ENCODE data around the gene LRRC74B. TPM values are rescaled to one million over a fixed set of nuclear protein-coding genes. Genes with fewer than 3 reads are reported as not detected.
A peak's percentile ranks its signal among the peaks of the same experiment; 100 is the strongest.

LRRC74B gene
- total and polyA plus RNA-seq, 2 donors (not counting 1 experiment from before 2014, with no cell fraction given): not detected

- DNase-seq (ENCODE audit: low read depth in 2 of 2): no peak
- Histone ChIP-seq H3K27me3 (ENCODE audit: control insufficient read depth, insufficient read depth, low read length) (no peaks in the 10 kb centered on the region), H3K9ac (ENCODE audit: insufficient read depth, low read length) (no peak overlapping the region), H3K4me2 (ENCODE audit: extremely low read depth, insufficient read depth, low read length) (no peak overlapping the region), H3K79me2 (ENCODE audit: control insufficient read depth, insufficient read depth, low read length) (no peaks in the 10 kb centered on the region), H3K4me1 (ENCODE audit: control insufficient read depth, extremely low read depth, insufficient read depth, low read length) (peaks cover 8% of the 10 kb centered on the region), H3K4me3 (replicated peaks in 1 of 4; ENCODE audit: control extremely low read depth in 1 of 4, insufficient read depth in 1 of 4, low read depth in 3 of 4, low read length in 4 of 4) (no peak overlapping the region), H3K27ac (ENCODE audit: insufficient read depth, low read length) (no peak overlapping the region), H4K20me1 (ENCODE audit: control insufficient read depth, extremely low read depth, insufficient read depth, low read length) (no peaks in the 10 kb centered on the region), H3K36me3 (ENCODE audit: control insufficient read depth, insufficient read depth, low read length) (no peaks in the 10 kb centered on the region), H2AFZ (ENCODE audit: low read length) (no peak overlapping the region), H3K9me3 (ENCODE audit: control insufficient read depth, insufficient read depth, low read depth, low read length) (no peaks in the 10 kb centered on the region)
- TF ChIP-seq EZH2 (IDR thresholded peaks at IDR 0.05; ENCODE audit: low read length, missing control alignments): no peak
- TF ChIP-seq, protein P1, sequence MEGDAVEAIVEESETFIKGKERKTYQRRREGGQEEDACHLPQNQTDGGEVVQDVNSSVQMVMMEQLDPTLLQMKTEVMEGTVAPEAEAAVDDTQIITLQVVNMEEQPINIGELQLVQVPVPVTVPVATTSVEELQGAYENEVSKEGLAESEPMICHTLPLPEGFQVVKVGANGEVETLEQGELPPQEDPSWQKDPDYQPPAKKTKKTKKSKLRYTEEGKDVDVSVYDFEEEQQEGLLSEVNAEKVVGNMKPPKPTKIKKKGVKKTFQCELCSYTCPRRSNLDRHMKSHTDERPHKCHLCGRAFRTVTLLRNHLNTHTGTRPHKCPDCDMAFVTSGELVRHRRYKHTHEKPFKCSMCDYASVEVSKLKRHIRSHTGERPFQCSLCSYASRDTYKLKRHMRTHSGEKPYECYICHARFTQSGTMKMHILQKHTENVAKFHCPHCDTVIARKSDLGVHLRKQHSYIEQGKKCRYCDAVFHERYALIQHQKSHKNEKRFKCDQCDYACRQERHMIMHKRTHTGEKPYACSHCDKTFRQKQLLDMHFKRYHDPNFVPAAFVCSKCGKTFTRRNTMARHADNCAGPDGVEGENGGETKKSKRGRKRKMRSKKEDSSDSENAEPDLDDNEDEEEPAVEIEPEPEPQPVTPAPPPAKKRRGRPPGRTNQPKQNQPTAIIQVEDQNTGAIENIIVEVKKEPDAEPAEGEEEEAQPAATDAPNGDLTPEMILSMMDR (conservative IDR thresholded peaks at IDR 0.05 in 1 of 2, IDR thresholded peaks at IDR 0.05 in 1 of 2; ENCODE audit: low read depth in 1 of 2, low read length in 2 of 2): no peak
Observed at GRCh38 chr22:21106000-21106399, 60.3 kb downstream of the LRRC74B start.

DNA sequence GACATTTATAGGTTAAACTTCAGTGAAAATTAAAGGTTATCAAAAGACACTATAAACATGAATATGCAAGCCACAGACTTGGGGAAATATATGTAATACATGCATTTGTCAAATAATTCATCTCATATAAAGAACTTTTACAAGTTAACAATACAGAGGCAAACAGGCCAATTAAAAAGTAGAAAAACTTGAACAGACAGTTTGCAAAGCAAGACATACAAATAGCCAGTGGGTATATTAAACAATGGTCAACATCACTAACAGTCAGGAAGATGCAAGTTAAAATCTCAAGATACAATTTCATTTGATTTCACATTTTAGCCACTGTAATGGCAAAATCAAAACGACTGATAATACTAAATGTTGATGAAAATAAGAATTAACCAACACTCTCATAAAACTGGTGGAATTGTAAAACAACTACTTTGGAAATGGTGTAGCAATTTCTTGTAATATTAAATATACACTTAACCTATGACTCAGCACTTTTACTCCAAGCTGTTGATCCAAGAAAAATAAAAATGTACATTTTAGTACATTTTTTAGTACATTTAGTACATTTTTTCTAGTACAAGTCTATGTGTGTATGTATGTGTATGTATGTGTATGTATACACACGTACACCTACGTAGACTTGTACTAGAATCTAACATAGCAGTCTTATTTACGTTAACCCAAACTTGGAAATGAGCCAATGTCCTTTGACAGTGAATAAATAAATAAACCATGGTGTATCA, 62.8 kb downstream of the LRRC74B start:
- no peak overlapping the region for H3K27ac ChIP-seq (ENCODE audit: insufficient read depth, low read length)
- no peaks in the 10 kb centered on the region for H3K9me3 ChIP-seq (ENCODE audit: control insufficient read depth, insufficient read depth, low read depth, low read length)
- DNase-seq (ENCODE audit: low read depth in 2 of 2): peak in 1 of 2 donors; percentile 48
- H4K20me1 ChIP-seq (ENCODE audit: control insufficient read depth, extremely low read depth, insufficient read depth, low read length): no peaks in the 10 kb centered on the region
- TF ChIP-seq, protein P1 (conservative IDR thresholded peaks at IDR 0.05 in 1 of 2, IDR thresholded peaks at IDR 0.05 in 1 of 2; ENCODE audit: low read depth in 1 of 2, low read length in 2 of 2): no peak
- no peak for TF ChIP-seq EZH2 (IDR thresholded peaks at IDR 0.05; ENCODE audit: low read length, missing control alignments)
- no peak overlapping the region for H3K9ac ChIP-seq (ENCODE audit: insufficient read depth, low read length)
- H3K4me2 ChIP-seq (ENCODE audit: extremely low read depth, insufficient read depth, low read length): no peak overlapping the region
- H3K27me3 ChIP-seq (ENCODE audit: control insufficient read depth, insufficient read depth, low read length): no peaks in the 10 kb centered on the region
- no peaks in the 10 kb centered on the region for H3K36me3 ChIP-seq (ENCODE audit: control insufficient read depth, insufficient read depth, low read length)
- no peak overlapping the region for H3K4me3 ChIP-seq (replicated peaks in 1 of 4; ENCODE audit: control extremely low read depth in 1 of 4, insufficient read depth in 1 of 4, low read depth in 3 of 4, low read length in 4 of 4)
- no peaks in the 10 kb centered on the region for H3K79me2 ChIP-seq (ENCODE audit: control insufficient read depth, insufficient read depth, low read length)
- H2AFZ ChIP-seq (ENCODE audit: low read length): no peak overlapping the region
- H3K4me1 ChIP-seq (ENCODE audit: control insufficient read depth, extremely low read depth, insufficient read depth, low read length): no peaks in the 10 kb centered on the region

Other genes starting within 250 kb of the LRRC74B start
- gene PI4KA, start 187.1 kb upstream of the LRRC74B start, total RNA-seq: 32.9 and 40.6 TPM in 2 replicates
- 26.4 and 34.5 TPM in 2 replicates for gene PI4KA, start 187.1 kb upstream of the LRRC74B start, polyA plus RNA-seq
- gene SNAP29, start 186.9 kb upstream of the LRRC74B start, total RNA-seq: 9.2 and 10.6 TPM in 2 replicates
- gene SNAP29, start 186.9 kb upstream of the LRRC74B start, polyA plus RNA-seq: 36.1 and 37.0 TPM in 2 replicates
- gene CRKL, start 128.5 kb upstream of the LRRC74B start, total RNA-seq: 39.8 and 45.1 TPM in 2 replicates
- 23.8 and 26.0 TPM in 2 replicates for gene CRKL, start 128.5 kb upstream of the LRRC74B start, polyA plus RNA-seq
- 1.3 and 2.0 TPM in 2 replicates for gene AIFM3, start 78.7 kb upstream of the LRRC74B start, total RNA-seq
- gene AIFM3, start 78.7 kb upstream of the LRRC74B start, polyA plus RNA-seq: 0.14 and 0.15 TPM in 2 replicates
- 51.9 and 75.8 TPM in 2 replicates for gene LZTR1, start 63.6 kb upstream of the LRRC74B start, total RNA-seq
- 25.1 and 27.4 TPM in 2 replicates for gene LZTR1, start 63.6 kb upstream of the LRRC74B start, polyA plus RNA-seq
- gene THAP7, start 43.8 kb upstream of the LRRC74B start, total RNA-seq: 25.9 and 26.3 TPM in 2 replicates
- gene THAP7, start 43.8 kb upstream of the LRRC74B start, polyA plus RNA-seq: 15.7 and 15.8 TPM in 2 replicates
- gene P2RX6, start 30.8 kb upstream of the LRRC74B start, total RNA-seq: 4.6 and 17.8 TPM in 2 replicates
- gene P2RX6, start 30.8 kb upstream of the LRRC74B start, polyA plus RNA-seq: 0.84 and 3.6 TPM in 2 replicates
- 0.26 and 0.83 TPM in 2 replicates for gene SLC7A4, start 13.4 kb upstream of the LRRC74B start, total RNA-seq
- gene SLC7A4, start 13.4 kb upstream of the LRRC74B start, polyA plus RNA-seq: 0.08 and 0.92 TPM in 2 replicates

Data from fibroblast of lung (primary cell).